CD1c-positive myeloid dendritic cell (primary cell): ENCODE results near the gene AUTS2.

Source experiments
- DNase-seq: peaks from one replicate; pipeline ENCODE4 v3.0.0-alpha.2; 2016; ENCODE audit errors: extremely low spot score

The AUTS2 gene

GRCh38 chr7:69893906-69894305 is 295.6 kb downstream of the AUTS2 start:
- no peak for DNase-seq

GRCh38 chr7:69895446-69895845 is 297.2 kb downstream of the AUTS2 start:
- no peak for DNase-seq

GRCh38 chr7:69896121-69896520 is 297.8 kb downstream of the AUTS2 start:
- no peak for DNase-seq

- DNase-seq: no peak
Measured at GRCh38 chr7:69898189-69898588, 299.9 kb downstream of the AUTS2 start.

GRCh38 chr7:69903410-69903809 is 305.1 kb downstream of the AUTS2 start:
- DNase-seq: no peak

- no peak for DNase-seq
Measured at GRCh38 chr7:69906283-69906995, 308.2 kb downstream of the AUTS2 start.

GRCh38 chr7:69907720-69908119 is 309.4 kb downstream of the AUTS2 start:
- DNase-seq: no peak

- DNase-seq: no peak
Measured at GRCh38 chr7:69908454-69908853, 310.2 kb downstream of the AUTS2 start.

- DNase-seq: no peak
Measured at GRCh38 chr7:69910150-69910549, 311.9 kb downstream of the AUTS2 start.

- DNase-seq: no peak
Measured at GRCh38 chr7:69911337-69911736, 313.1 kb downstream of the AUTS2 start.

GRCh38 chr7:69912141-69912540 is 313.9 kb downstream of the AUTS2 start:
- DNase-seq: no peak

- DNase-seq: no peak
Measured at GRCh38 chr7:69912846-69913245, 314.6 kb downstream of the AUTS2 start.

GRCh38 chr7:69919426-69920111 is 321.3 kb downstream of the AUTS2 start:
- DNase-seq: no peak

- no peak for DNase-seq
Measured at GRCh38 chr7:69920797-69921196, 322.5 kb downstream of the AUTS2 start.

- DNase-seq: no peak
Measured at GRCh38 chr7:69922026-69922803, 323.9 kb downstream of the AUTS2 start.

GRCh38 chr7:69927461-69927860 is 329.2 kb downstream of the AUTS2 start:
- DNase-seq: no peak

- no peak for DNase-seq
Measured at GRCh38 chr7:69928621-69929020, 330.3 kb downstream of the AUTS2 start.

GRCh38 chr7:69929622-69930021 is 331.3 kb downstream of the AUTS2 start:
- no peak for DNase-seq

- no peak for DNase-seq
Measured at GRCh38 chr7:69932034-69932628, 333.9 kb downstream of the AUTS2 start.

- DNase-seq: no peak
Measured at GRCh38 chr7:69934144-69934903, 336.0 kb downstream of the AUTS2 start.

- DNase-seq: no peak
Measured at GRCh38 chr7:69935107-69935506, 336.8 kb downstream of the AUTS2 start.

GRCh38 chr7:69937097-69937496 is 338.8 kb downstream of the AUTS2 start:
- DNase-seq: no peak
